Neural cell (in vitro differentiated cells): Measurements from ENCODE around the gene NHS. TPM values are rescaled to one million over a fixed set of nuclear protein-coding genes. Genes with fewer than 3 reads are reported as not detected.

Source experiments
- H2AFZ ChIP-seq: fragments of 200-600, 300-800 bp; sonication (generic), shearing (Covaris generic); 2 replicates; pipeline ENCODE4 v1.6.0; 2014; ENCODE audit warnings: low read depth, mild to moderate bottlenecking, antibody characterized with exemption, low read length, moderate library complexity
- H3F3A ChIP-seq: fragments of 200-600 bp; shearing (Covaris generic); 2 replicates; pipeline ENCODE4 v1.6.1; 2016; ENCODE audit warnings: mild to moderate bottlenecking, moderate library complexity, mixed read lengths, antibody characterized with exemption, low read length; ENCODE audit not compliant: insufficient read depth, poor library complexity, severe bottlenecking
- H3K27ac ChIP-seq: fragments of 200-600, 300-800 bp; sonication (generic), shearing (Covaris generic); 2 replicates; pipeline ENCODE4 v1.5.1; 2014; ENCODE audit warnings: mild to moderate bottlenecking, low read length, moderate library complexity
- H3K27me3 ChIP-seq: fragments of 300-800, 200-600 bp; sonication (generic), shearing (Covaris generic); 2 replicates; pipeline ENCODE4 v1.6.0; 2014; ENCODE audit warnings: mild to moderate bottlenecking, low read depth, low read length, moderate library complexity; ENCODE audit not compliant: insufficient read depth
- H3K36me3 ChIP-seq: fragments of 300-800, 200-600 bp; sonication (generic), shearing (Covaris generic); 2 replicates; pipeline ENCODE4 v1.5.1; 2014; ENCODE audit warnings: mild to moderate bottlenecking, antibody characterized with exemption, low read length, moderate library complexity; ENCODE audit not compliant: insufficient read depth
- H3K4me2 ChIP-seq: fragments of 300-800, 200-600 bp; sonication (generic), shearing (Covaris generic); 2 replicates; pipeline ENCODE4 v1.6.0; 2014; ENCODE audit warnings: mild to moderate bottlenecking, low read length
- H3K4me3 ChIP-seq: fragments of 300-800, 200-600 bp; sonication (generic), shearing (Covaris generic); 2 replicates; pipeline ENCODE4 v1.5.1; 2014; ENCODE audit warnings: mild to moderate bottlenecking, low read length, moderate library complexity
- H3K79me2 ChIP-seq: fragments of 200-600 bp; shearing (Covaris generic); replicated peaks from 2 replicates; pipeline ENCODE4 v1.6.0; 2014; ENCODE audit warnings: mild to moderate bottlenecking, low read length, moderate library complexity; ENCODE audit not compliant: insufficient read depth
- H3K9ac ChIP-seq: fragments of 300-800, 200-600 bp; sonication (generic), shearing (Covaris generic); 2 replicates; pipeline ENCODE4 v1.6.1; 2016; ENCODE audit warnings: mild to moderate bottlenecking, low read length, mixed read lengths
- H3K9me2 ChIP-seq: fragments of 200-600 bp; shearing (Covaris generic); 2 replicates; pipeline ENCODE4 v1.6.1; 2016; ENCODE audit warnings: mild to moderate bottlenecking, low read length, mixed read lengths; ENCODE audit not compliant: insufficient read depth
- H3K9me3 ChIP-seq: fragments of 200-600, 300-800 bp; sonication (generic), shearing (Covaris generic); 2 replicates; pipeline ENCODE4 v1.6.1; 2016; ENCODE audit warnings: mild to moderate bottlenecking, mixed run types, low read length, moderate library complexity, mixed read lengths
- H4K20me1 ChIP-seq: fragments of 200-600 bp; shearing (Covaris generic); 2 replicates; pipeline ENCODE4 v1.6.1; 2016; ENCODE audit warnings: mild to moderate bottlenecking, mixed run types; ENCODE audit not compliant: insufficient read depth
- EP300 ChIP-seq: fragments of 450-650 bp; conservative IDR thresholded peaks from 2 replicates; pipeline ENCODE4 v1.6.1; 2014; ENCODE audit warnings: antibody characterized with exemption, mild to moderate bottlenecking, moderate library complexity; ENCODE audit not compliant: poor library complexity, severe bottlenecking
- EZH2 ChIP-seq: fragments of 200-600, 300-800 bp; shearing (Covaris generic), sonication (generic); IDR thresholded peaks from 2 replicates; pipeline ENCODE4 v1.6.1; 2014; ENCODE audit warnings: antibody characterized with exemption, low read length, borderline replicate concordance, mild to moderate bottlenecking; ENCODE audit not compliant: insufficient read depth, poor library complexity, severe bottlenecking
- MXI1 ChIP-seq: fragments of 450-650 bp; conservative IDR thresholded peaks from 2 replicates; pipeline ENCODE4 v1.6.1; 2014; ENCODE audit warnings: antibody characterized with exemption, mild to moderate bottlenecking; ENCODE audit not compliant: poor library complexity, severe bottlenecking
- POLR2AphosphoS5 ChIP-seq: IDR thresholded peaks from 2 replicates; pipeline ENCODE4 v1.6.1; 2012
- RAD21 ChIP-seq: fragments of 450-650 bp; conservative IDR thresholded peaks from 2 replicates; pipeline ENCODE4 v1.6.1; 2014; ENCODE audit warnings: antibody characterized with exemption, mild to moderate bottlenecking, moderate library complexity
- SMC3 ChIP-seq: fragments of 450-650 bp; conservative IDR thresholded peaks from 2 replicates; pipeline ENCODE4 v1.6.1; 2014; ENCODE audit warnings: antibody characterized with exemption, mild to moderate bottlenecking, moderate library complexity; ENCODE audit not compliant: poor library complexity
- TAF1 ChIP-seq: IDR thresholded peaks from 2 replicates; pipeline ENCODE4 v1.6.1; 2012; ENCODE audit warnings: low read depth
- polyA plus RNA-seq: library from polyadenylated mRNA; depleted of rRNA; stranded (reverse); fragments of >200 nt; gene quantifications from 2 replicates; pipeline ENCODE4 v1.2.3, GENCODE V29; 2014
- TF ChIP-seq, protein P1 (sequence below): IDR thresholded peaks from 2 replicates; pipeline ENCODE4 v1.6.1; 2012; ENCODE audit warnings: borderline replicate concordance
- TF ChIP-seq, protein P2 (sequence below): fragments of 450-650 bp; IDR thresholded peaks from 2 replicates; pipeline ENCODE4 v1.5.1; 2014; ENCODE audit warnings: antibody characterized with exemption, mild to moderate bottlenecking, moderate library complexity; ENCODE audit not compliant: poor library complexity, severe bottlenecking

The NHS gene
- polyA plus RNA-seq, 1 donor from 2014 or later, result 1.9 TPM

DNA sequence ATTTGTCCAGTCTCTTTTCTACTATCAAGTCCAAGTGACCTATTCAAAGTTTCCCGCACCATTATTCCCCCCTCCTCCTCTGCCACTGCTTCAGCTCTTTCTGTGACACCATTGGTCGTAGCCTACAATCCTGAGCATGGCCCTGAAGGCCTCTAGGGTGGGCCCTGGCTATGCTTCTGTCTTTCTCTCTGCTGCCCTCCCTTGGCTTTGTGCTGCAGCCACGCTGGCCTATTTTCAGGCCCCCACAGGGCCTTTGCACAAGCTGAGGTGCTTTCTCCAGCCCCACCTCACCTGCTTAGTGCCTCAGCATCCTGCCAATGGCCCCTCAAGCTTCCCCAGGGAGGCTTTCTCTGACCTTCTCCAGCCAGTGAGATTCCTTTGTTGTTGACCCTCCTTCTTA is 156.5 kb downstream of the NHS start:
- H3K79me2 ChIP-seq, result no peaks in the 10 kb centered on the region
- H4K20me1 ChIP-seq, result no peaks in the 10 kb centered on the region
- no peak overlapping the region for H3K4me2 ChIP-seq
- H3K9me2 ChIP-seq, result no peaks in the 10 kb centered on the region
- no peaks in the 10 kb centered on the region for H3K9me3 ChIP-seq
- H3K9ac ChIP-seq, result no peak overlapping the region
- no peaks in the 10 kb centered on the region for H3K27me3 ChIP-seq
- no peak overlapping the region for H3K4me3 ChIP-seq
- no peaks in the 10 kb centered on the region for H3F3A ChIP-seq
- H2AFZ ChIP-seq, result no peak overlapping the region
- TF ChIP-seq, protein P1, sequence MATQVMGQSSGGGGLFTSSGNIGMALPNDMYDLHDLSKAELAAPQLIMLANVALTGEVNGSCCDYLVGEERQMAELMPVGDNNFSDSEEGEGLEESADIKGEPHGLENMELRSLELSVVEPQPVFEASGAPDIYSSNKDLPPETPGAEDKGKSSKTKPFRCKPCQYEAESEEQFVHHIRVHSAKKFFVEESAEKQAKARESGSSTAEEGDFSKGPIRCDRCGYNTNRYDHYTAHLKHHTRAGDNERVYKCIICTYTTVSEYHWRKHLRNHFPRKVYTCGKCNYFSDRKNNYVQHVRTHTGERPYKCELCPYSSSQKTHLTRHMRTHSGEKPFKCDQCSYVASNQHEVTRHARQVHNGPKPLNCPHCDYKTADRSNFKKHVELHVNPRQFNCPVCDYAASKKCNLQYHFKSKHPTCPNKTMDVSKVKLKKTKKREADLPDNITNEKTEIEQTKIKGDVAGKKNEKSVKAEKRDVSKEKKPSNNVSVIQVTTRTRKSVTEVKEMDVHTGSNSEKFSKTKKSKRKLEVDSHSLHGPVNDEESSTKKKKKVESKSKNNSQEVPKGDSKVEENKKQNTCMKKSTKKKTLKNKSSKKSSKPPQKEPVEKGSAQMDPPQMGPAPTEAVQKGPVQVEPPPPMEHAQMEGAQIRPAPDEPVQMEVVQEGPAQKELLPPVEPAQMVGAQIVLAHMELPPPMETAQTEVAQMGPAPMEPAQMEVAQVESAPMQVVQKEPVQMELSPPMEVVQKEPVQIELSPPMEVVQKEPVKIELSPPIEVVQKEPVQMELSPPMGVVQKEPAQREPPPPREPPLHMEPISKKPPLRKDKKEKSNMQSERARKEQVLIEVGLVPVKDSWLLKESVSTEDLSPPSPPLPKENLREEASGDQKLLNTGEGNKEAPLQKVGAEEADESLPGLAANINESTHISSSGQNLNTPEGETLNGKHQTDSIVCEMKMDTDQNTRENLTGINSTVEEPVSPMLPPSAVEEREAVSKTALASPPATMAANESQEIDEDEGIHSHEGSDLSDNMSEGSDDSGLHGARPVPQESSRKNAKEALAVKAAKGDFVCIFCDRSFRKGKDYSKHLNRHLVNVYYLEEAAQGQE, result no peak
- TF ChIP-seq EP300 (no peak), TAF1 (no peak), RAD21 (no peak), SMC3 (no peak), EZH2 (no peak)
- TF ChIP-seq, protein P2, sequence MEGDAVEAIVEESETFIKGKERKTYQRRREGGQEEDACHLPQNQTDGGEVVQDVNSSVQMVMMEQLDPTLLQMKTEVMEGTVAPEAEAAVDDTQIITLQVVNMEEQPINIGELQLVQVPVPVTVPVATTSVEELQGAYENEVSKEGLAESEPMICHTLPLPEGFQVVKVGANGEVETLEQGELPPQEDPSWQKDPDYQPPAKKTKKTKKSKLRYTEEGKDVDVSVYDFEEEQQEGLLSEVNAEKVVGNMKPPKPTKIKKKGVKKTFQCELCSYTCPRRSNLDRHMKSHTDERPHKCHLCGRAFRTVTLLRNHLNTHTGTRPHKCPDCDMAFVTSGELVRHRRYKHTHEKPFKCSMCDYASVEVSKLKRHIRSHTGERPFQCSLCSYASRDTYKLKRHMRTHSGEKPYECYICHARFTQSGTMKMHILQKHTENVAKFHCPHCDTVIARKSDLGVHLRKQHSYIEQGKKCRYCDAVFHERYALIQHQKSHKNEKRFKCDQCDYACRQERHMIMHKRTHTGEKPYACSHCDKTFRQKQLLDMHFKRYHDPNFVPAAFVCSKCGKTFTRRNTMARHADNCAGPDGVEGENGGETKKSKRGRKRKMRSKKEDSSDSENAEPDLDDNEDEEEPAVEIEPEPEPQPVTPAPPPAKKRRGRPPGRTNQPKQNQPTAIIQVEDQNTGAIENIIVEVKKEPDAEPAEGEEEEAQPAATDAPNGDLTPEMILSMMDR, result no peak
- H3K27ac ChIP-seq, result no peak overlapping the region
- H3K36me3 ChIP-seq, result no peaks in the 10 kb centered on the region

DNA sequence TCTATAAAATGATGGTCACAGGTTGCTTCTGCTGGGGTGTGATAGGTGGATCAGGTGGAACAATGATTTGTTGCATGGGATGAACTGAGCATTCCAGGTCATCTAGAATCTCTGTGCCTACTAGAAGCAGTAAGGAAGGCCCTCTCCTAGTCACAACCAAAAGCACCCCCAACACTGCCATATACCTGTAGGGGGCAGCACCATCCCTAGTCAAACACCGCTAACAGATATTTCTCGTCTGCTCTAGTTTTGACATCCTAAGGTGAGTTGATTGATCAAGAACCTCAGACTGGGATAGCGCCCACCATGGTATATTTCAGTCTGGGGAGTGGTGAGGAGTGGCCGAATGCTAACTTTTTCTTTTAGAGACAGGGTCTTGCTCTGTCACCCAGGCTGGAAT is 160.2 kb downstream of the NHS start:
- no peak overlapping the region for H3K9ac ChIP-seq
- no peaks in the 10 kb centered on the region for H3K79me2 ChIP-seq
- no peak overlapping the region for H3K4me2 ChIP-seq
- TF ChIP-seq SMC3, result no peak
- TF ChIP-seq TAF1, result no peak
- TF ChIP-seq POLR2AphosphoS5, result no peak
- no peak for TF ChIP-seq MXI1
- TF ChIP-seq RAD21, result no peak
- no peak for TF ChIP-seq EZH2
- no peak for TF ChIP-seq EP300
- TF ChIP-seq, protein P1, result no peak
- TF ChIP-seq, protein P2, result no peak
- no peak overlapping the region for H2AFZ ChIP-seq
- no peaks in the 10 kb centered on the region for H3K36me3 ChIP-seq
- H3K27ac ChIP-seq, result no peak overlapping the region
- no peaks in the 10 kb centered on the region for H3K9me2 ChIP-seq
- no peaks in the 10 kb centered on the region for H3K27me3 ChIP-seq
- H3K4me3 ChIP-seq, result no peak overlapping the region
- no peaks in the 10 kb centered on the region for H4K20me1 ChIP-seq
- H3K9me3 ChIP-seq, result no peaks in the 10 kb centered on the region
- H3F3A ChIP-seq, result no peaks in the 10 kb centered on the region
